SK-N-SH treated with all-trans-retinoic acid at 6 μM for 48 hours (cell line): ENCODE measurements around the gene PRKD3.

ENCODE experiments used
- OSR1 ChIP-seq: fragments of 250-450 bp; sonication (Bioruptor Pico); IDR thresholded peaks from 2 replicates; pipeline ENCODE4 v1.8.0; 2022; ENCODE audit warnings: moderate library complexity, mild to moderate bottlenecking, inconsistent platforms
- RARB ChIP-seq: fragments of 250-450 bp; sonication (Bioruptor Pico); IDR thresholded peaks from 2 replicates; pipeline ENCODE4 v1.8.0; 2021; ENCODE audit warnings: mild to moderate bottlenecking, moderate library complexity

DNA sequence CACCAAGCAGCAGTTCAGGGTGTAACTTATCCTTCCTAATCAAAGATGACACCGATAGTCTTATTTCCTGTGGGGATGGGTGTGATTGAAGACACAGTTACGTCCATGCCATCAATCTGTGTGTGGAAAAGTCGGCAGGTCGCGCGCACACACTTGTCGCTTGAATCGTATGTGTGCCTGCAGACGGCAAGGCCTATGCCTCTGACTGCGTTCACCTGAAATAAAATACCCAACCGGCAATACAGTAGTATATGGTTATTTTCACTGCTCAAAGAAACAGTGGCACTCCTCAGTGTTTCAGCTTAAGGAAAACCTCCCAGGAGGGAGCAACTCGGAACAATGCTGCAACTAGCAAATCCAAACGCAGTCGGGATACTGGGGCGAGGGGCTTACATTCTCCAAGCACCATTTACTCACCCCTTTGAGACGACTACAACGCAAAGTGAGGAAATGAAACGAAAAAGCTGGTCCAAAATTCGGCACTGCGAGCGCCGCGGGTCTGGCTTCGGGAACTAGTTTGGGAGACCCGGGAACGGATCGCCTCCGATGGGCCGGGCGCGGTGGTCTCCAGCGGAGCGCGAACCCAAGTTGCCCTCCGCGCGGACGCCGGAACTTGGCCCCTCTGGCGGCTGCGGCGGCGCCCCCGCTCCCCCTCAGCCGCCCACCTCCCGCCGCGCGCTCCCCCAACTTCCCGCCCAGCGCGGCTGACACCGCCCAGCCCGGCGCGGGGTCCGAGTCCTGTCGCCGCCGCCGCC is 675 bp downstream of the PRKD3 start:
- no peak for TF ChIP-seq RARB (CRISPR knock-in tag)
- no peak for TF ChIP-seq OSR1
